Right forelimb (tissue), 1 donor: ENCODE data around the gene BCOR.

Experiments used
- DNase-seq: peaks from one replicate; pipeline ENCODE4 v3.0.0-alpha.2; 2018

BCOR gene

DNA sequence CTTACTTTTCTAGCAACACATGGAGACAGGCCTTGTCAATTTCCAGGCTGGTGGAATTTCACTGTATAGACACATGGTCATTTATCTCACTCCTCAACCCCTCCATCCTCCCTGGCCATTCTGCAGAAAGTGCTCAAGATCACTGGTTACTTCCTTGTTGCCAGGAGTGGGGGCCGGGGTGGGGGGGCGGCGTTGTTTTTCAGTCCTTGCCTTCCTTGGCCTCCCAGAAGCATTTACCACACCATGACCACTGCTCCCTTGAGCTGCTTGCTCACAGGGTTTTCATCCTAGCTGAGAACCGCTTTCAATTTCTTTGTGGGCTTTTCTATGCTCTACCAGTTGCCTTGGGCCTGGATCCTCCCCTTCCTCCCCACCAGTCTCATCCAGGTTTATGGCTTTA is 14.1 kb upstream of the BCOR start:
- no peak for DNase-seq

DNA sequence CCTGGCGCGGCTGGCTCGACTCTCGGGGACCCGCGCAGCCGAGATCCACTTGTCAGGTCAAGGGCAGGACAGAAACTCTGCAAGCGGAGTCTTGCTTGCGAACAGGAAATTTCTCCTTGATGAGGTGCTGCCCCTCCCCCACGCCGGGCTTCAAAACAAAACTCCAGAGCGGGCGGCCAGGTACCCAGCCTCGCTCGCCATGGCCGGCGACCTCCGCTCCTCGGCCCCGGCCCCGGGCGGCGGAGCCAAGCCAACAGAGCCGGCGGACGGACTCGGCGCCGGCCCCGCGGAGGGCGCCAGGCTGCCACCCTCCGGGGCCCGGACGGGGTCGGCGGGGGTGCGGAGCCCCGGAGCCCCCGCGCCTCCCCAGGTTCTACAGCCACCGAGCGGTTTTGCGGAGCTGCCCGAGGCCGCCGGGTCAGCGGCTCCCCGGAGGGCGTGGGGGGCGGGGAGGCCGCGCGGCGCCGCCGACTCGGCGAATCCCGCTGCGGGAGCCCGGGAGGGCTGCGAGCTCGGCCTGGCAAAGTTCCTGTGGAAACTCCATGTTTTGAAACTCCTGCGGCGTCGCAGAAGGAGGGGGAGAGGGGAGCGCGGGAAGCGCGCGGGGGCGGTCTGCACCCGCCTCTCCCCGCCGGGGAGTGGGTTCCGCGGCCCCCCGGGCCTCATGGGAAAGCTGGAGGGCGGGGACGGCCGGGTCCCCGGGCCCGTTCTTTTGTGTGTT is 11.7 kb upstream of the BCOR start:
- no peak for DNase-seq

DNA sequence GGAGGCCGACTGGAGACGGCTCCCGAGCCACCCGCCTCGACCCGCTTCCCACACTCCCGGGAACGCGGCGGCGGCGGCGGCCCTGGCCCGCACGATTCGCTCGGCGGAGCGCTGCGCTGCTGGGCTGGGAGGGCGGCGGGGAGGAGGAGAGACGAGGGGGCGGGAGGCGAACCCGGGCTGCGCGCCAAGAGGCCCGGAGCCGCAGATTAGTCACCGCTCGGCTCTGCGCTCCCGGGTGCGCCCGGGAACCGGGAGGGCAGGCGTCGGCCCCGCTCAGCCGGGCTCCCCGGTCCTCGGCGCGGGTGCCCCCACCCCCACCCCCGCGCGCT is 11.2 kb upstream of the BCOR start:
- peak; percentile 83 for DNase-seq

DNA sequence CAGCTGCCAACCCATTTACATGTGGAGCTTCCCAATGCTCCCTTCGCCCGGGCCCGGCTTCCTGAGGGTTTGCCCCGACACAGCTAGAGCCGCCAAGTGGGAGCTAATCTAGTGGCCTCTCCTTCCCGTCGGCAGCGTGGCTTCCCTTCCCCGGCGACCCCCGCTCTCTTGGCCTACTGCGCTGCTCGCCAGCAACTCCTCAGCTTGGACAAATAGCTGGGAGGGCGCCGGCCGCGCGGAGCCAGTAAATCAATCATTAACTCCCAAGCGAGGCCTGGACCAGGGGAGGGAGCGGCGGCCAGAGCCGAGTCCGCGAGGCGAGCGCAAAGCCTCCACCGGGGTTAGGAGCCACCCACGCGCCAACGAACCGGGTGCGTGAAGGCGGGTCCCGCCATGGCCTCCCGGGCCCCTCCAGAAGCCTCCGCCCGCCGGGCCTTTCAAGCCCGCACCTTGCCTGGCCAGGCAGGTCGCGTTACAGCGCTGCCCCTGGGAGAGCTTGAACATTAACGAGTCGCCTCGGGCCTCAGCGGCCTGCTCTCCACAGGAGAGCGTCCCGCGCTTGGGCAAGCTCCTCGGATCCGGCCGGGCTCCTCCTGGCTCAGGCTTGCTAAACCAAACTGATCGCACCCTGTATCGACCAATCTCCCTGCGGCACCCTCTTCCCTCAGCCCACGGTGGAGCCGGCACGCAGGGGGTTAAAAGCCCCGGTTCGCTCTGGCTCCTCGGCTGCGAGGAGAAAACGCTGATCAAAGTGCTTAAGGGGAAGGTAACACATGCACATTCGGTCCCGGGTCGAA is 10.6 kb upstream of the BCOR start:
- DNase-seq = no peak

DNA sequence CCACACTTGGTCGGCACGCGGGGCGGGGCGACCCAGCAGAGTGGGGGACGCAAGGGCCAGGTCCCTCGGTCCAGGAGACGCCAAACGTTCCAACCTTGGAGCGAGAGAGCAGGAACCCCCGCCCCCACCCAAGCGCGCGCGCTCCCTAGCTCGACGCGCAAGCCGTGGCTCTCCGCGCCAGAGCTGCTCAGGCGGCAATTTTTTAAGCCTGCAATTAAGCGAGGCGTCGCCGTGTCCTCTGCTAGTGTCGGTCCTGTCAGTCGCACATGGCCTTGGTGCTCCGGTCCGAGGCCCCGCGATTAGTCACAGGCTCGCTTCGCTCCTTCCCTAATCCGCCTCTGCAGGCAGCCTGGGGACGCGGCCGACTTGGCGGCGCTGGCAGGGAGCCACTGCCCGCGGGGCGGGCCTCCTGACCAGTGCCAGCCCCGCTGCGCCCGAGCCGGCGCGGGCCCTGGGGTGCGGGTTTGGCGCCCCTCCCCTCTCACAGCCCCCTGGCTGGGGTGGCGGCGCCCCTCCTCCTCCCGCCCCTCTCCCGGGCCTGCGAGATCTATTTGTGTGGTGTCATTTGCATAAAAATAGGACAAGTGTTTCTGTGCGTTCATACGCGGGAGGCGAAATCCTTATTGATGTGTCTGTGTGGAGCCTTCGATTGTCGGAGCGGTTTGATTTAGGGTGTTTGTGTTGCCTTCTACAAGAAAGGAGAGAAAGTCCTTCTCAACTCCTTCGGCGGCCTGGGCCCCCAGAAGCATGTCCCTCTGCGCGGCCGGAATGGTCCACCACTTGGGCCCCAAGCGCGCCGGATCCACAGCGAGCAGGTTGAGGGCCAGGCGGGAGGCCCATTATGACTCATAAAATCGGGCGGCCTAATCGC is 9.8 kb upstream of the BCOR start:
- DNase-seq = no peak

DNA sequence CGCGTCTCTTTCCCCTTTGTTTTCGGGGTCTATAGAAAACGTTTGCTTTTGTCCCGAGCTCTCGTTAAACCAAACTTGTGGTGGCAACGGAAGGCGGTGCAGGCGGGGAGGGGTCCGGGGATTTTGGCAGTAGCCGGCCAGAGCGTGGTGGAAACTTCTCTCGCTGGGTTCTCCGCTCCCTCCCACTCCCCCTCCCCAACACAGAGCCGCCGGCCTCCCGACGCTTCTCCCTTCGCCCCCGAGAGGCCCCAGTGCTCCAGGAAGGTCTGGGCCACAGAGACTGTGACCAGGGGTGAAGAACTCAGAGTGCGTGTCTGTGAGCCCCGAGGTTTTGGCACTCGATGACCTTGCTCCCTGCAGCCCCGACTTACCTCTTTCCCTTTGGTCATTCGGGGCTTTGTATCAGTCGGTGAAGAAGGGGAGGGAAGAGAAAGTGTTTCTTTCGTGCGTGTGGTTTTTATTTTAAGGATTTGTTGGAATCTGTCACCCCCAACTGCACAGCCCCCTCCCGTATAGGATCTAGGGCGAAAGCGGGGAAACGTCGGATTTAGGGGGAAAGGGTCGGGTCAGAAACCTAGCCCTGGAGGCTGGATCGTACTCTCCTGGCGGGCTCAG is 9.0 kb upstream of the BCOR start:
- no peak for DNase-seq

DNA sequence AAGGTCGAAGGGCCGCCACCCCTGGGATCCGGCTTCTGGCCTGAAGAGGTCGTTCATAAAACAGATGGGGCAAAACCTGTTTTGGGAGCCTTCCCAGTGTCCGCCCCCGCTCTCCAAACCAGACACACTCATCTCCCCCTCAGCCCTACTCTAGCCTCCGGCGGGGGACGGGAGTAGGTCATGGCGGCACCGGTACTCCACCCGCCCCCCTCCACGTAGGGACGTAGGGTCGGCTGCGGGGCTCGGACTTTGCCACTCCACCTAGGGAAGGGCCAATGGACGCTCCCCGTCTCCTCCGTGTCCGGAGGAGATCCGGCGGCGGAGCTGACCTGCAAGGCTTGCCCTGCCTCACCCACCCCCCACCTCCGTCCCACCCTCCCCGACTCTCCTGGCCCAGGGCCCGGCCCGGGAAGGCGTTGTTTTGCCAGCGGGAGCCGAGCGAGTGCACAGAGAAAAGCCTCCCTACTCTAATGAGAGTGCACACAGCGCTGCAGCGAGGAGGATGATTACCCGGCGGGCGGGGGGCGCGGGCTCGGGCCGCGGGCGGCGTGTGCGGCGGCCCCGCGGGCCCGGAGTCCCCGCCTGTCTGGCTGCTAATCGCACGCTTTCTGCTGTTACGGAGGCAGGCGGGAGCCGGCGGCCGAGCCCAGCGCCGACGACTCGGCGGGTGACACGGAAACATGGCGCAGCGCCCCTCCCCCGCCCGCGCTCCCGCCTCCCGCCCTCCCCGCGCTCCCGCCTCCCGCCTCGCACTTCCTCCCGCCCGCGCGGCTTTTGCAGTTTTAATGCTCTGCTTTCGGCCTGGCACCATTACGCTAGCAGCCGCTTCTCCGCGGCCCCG is 8.3 kb upstream of the BCOR start:
- DNase-seq = peak; percentile 80

DNA sequence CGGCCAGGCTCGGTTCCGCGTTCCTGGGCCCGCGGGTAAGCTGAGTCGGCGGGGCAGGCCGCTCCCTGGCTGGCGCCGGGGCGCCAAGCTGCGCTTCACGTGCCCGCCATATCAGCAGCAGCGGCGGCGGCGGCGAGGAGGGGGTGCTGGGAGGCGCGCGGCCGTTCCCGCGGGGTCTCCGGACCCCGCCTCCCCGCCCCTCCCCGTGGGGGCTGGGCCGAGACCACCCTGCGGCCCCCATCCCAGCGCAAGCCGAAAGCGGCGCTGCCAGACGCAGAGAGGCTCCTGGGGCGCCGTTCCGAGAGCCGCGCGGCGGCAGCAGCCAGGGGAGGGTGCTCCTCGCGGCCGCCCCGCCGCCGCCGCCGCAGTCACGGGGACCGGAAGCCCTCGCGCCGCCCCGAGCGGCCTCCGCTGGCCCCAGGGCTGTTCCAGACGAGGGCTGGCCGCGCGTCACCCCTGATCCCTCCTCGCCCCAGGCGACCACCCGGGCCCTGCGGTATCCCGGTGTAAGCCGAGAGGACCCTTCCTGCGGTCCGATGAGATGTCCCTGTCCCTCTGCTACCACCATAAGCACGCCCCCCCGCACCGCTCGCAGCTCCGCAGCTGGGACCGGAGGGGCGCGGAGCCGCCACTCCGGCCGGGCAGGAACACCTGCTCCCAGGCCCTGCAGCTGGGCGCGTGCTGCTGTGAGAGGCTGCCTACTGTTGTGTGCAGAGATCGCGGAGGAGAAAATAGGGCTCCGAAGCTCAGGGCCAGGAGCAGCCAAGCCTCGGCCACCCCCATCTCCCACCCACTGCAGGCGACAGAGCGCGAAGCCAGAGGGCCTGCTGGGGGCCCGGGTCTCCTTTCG is 7.5 kb upstream of the BCOR start:
- DNase-seq = peak; percentile 44

DNA sequence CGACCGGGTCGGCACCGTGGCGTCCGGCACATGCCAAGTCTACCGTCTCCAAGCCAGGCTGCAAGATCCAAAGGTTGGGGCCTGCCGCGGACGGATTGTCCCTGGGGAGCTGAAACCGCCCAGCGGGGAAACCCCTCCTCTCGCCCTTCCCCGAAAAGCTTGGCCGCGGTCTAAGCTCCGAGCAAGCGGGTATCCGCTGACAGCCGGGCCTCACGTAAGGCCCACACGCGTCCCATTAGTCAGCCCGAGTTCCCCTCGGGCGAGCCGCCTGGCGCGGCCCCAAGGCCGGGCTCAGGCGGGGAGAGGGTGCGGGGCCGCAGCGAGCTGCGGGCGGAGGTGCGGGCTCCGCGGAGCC is 6.8 kb upstream of the BCOR start:
- DNase-seq = no peak

DNA sequence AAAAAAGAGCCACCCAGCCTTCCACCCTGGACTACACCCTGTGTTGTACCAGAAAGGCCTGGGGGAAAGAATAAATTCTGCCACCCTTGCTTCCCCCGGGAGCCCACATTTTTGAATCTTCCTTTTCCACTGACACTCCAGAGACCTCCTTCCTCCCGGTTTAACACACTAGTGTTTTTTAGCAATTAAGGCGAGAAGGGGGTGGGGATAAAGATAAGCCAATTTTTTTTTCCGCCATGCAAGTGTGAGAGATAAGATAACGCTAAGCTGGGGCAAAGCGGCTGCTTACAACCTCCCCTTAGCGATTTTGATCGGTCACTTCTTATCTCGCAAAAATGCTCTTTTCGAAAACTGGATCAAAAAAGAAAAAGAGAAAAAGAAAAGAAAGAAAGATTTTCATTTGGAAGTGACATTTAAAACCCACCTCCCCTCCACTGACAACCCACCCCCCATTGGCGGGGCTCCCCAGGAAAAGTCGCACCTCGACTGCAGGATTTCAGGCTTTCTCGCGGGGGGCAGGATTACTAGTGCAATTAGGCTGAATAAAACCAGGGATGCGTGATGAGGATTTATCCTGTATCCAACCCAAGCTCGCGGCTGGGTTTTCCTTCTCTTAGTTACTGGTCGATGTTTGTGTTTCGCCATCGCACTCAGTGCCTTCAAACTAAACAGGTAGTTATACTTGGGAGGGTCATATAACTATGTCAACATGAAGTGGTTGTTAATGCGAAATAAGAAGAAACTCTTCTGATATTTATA is 6.0 kb upstream of the BCOR start:
- DNase-seq = no peak

DNA sequence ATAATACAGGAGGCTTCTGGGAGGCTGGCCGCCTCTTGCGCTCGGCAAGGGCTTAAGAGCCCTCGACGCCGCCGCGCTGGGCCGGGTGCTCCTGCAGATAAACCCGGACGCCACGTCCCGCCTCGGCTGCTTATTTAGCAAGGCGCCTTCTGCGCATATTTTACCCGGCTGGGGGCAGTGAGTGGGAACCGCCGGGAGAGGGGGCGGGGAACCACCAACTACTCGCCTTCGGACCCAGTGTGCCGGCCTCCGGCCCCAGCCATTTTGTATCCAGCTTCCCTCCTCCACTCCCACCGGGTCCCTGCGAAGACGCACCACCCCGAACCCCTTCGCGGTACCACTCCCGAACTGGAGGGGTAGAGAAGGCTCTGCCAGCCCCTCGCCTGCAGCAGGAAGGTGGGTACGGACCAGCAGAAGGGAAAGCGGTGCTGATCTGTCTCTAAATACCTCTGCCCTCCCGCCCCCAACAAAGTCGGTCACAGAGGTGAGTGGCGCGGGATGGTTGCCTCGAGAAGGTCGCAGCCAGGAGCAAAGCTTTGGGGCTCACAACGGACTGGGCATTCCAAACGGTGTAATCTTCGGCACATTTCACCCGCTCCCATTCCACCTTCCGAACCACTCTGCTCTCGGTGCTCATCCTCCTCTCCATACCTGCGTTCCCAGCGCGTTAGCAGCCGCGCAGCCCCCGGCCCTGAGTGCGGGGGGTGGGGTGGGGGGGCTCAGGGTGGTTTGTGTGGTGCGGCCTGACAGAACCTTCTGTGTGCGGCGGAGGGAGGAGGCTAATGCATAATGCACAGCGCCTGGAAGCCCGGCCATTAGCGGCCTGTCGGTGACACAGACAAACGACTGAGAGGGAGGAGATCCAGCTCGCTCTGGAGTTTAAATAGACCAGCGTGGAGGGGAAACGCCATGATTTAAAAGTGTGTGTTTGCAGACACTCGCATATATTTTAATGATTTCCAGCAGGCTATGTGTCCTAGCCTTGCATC is 4.9 kb upstream of the BCOR start:
- DNase-seq = no peak

DNA sequence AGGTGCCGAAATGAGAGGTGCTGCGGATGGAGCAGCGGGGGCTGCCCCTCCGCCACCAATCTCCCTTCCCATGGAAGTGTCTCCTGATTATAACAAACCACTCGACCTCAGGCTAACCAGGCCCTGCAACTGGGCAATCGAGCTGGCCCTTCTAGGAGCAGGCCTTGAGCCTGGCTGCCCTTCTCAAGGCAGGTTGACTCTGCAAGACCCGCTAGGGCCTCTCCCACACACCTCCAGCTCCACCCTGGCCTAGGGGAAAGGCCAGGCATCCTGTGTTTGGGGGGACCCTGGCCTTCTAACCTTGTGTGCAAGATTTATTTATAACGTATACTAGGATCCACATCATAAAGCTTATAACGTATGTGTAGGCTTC is 3.7 kb upstream of the BCOR start:
- DNase-seq = no peak

DNA sequence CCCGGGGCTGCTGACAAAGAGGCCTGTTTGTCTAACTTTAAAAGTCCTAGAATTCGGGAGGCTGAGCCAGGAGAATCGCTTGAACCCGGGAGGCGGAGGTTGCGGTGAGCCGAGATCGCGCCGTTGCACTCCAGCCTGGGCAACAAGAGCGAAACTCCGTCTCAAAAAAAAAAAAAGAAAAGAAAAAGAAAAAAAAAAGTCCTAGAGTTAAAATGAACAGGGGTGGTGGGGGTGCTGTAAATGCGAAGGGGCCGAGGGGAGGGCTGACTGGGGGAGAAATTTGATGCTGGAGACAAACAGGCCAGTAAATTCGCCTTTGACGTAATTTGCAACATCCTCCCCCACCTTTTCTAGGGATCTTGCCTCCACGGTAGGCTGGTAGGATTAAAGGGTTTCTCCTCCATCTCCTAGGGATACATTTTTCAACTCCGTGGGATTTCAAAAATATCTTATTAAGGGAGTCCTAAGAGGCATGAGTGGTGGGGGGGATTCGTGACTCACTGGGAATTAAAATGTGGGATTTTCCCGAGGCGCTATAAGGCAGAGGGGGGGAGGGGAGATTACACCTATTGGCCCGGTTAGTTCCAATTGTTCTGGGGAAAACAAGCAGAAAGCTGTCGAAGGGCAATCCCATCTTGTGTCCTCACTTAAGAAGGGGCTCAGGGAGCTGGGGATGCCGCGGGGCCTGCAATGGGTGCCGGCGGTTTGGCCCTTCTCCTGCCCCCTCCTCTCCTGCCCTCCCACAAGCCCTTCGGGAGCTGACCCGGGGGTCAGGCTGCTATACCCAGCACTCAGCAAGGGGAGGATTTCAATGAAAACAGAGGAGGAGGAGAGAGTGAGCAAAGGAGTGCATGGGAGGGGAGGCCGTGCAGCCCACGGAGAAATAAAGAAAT is 3.0 kb upstream of the BCOR start:
- DNase-seq = no peak

DNA sequence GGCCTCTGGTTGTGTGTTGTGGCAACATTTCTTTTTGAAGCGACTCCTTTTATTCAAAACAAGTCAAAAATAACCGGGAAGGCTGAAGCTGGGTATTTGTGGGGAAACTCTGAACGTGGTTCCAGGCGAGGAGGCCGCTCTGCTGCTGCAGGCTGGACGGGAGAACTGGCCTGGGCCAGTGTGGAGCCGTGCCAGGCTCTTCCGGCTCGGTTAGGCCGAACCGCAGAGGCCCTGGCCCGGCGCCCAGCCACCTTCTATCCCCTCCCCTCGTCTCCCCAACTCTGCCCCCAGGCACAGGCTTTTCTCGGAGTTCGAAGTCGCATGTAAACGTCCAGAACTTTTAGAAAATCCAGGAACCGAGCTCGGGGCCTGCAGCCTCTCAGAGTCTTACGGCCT is 2.4 kb upstream of the BCOR start:
- DNase-seq = no peak

DNA sequence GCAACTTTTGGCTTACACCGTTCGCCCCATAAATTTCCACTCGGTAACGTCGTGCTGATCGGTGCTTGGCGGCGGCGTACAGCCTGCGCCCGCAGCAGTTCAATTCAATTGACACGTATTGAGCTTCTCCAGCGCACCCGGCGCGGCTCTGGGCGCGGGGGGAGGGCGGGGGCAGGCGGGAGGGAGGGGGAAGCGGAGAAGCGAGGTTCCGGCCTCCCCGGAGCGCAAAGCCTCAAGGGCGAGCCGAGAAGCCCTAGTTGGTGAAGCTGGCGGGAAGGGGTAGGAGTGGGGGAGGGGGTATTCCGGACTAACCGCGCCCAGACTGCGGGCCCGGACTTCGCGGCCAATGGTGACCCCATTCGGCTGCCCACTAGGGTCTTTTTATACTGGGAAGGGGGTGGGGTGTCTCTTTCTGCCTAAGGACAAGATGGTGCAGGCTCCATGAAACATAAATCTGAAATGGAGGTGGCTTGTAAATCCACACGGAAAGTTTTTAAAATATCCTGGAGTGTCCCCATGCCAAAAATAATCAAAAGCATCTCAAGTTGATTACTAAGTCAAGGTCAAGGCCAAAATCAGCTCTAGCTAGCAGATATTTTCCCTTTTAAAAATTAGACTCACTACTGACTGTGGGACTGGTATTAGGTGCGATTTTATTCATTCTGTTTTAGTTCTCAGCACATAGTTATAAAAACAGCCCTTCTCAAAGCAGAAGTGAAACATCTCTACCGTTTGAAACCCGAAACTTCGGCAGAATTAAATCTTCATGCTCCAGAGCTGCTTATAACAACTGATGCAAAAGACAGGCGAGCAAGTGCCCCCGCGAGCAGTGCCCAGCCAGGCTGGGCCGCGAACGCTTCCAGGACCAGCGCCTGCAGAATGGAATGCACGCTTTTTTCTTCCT is 1.5 kb upstream of the BCOR start:
- DNase-seq = peak; percentile 64

DNA sequence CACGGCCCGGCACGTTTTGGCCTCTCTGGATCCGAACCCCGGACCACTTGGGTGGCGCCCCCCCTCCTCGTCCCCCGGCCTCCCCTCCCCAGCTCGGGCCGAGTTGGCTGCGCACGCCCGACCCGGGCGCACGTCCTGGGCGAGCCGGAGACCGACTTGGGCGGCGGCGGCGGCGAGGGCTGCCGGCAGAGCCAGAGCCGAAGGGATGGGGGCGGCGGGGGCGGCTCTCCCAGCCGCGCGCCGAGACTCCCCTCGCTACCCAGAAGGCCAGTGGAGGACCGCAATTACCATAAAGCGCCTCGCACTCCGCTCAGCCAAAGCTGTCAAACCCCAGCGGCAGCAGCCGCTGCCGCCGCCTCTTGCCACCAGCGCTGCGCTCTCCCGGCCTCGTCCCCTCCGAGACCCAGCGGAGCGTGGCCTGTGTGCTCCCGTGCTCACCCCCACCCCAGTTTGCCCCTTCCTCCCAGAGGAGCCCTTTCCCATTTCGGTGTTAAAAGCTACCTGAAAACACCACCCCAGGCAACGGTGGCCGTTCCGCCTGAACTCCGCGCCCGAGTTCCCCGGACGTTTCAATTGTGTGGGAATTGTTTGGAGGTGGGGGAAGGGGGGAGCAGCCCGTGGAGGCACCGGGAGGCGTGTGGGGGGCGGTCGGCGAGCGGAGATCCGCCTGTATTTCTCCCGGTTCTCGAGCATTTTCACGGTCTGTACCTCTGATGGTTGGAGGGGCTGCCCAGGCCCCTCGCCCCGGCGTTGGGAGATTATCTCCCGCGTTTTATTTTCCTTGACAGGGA is 701 bp upstream of the BCOR start:
- DNase-seq = peak; percentile 75
